H1 (cell line): ENCODE results near the gene ELOVL5. TPM values are rescaled to one million over a fixed set of nuclear protein-coding genes. Genes with fewer than 3 reads are reported as not detected.

Experiments used
- CTCF ChIA-PET: fragments of 300-600 bp; sonication (Branson Sonifier 250); formaldehyde crosslinking; loops from one replicate; lab custom pipeline; 2021; ENCODE audit not compliant: partially characterized antibody; lab: Charles Lee
- POLR2A ChIA-PET: fragments of 300-600 bp; sonication (Branson Sonifier 250); formaldehyde crosslinking; loops from one replicate; lab custom pipeline; 2021; ENCODE audit warnings: inconsistent platforms; ENCODE audit not compliant: partially characterized antibody; lab: Charles Lee
- DNase-seq, 2 experiments: peaks; one replicate each; pipeline versions ENCODE4 v3.0.0 to v3.0.0-alpha.2; 2010 to 2022; ENCODE audit warnings: low spot score in 2 of 2, low read depth in 1 of 2, mixed read lengths in 1 of 2
- FAIRE-seq: peaks from 2 replicates; lab custom pipeline; 2011; peaks lifted over from hg19 to GRCh38; lab: Jason Lieb, UNC
- H2AFZ ChIP-seq: 2 replicates; pipeline ENCODE4 v1.8.1; 2012; ENCODE audit warnings: low read length, inconsistent platforms
- H2AK5ac ChIP-seq: 2 replicates; pipeline ENCODE4 v1.6.1; 2013; ENCODE audit warnings: low read depth, low read length
- H2BK120ac ChIP-seq: replicated peaks from 2 replicates; pipeline ENCODE3; 2013; ENCODE audit warnings: low read depth, low read length, inconsistent platforms
- H2BK12ac ChIP-seq: 2 replicates; pipeline ENCODE4 v1.6.1; 2013; ENCODE audit warnings: low read depth, low read length
- H2BK15ac ChIP-seq: 2 replicates; pipeline ENCODE4 v1.6.1; 2013; ENCODE audit warnings: low read length
- H2BK20ac ChIP-seq: 2 replicates; pipeline ENCODE4 v1.6.1; 2013; ENCODE audit warnings: low read length
- H2BK5ac ChIP-seq: 2 replicates; pipeline ENCODE4 v1.6.1; 2013; ENCODE audit warnings: low read depth, low read length
- H3K14ac ChIP-seq: 2 replicates; pipeline ENCODE4 v1.6.1; 2013; ENCODE audit warnings: inconsistent platforms; ENCODE audit not compliant: insufficient read length
- H3K18ac ChIP-seq: 2 replicates; pipeline ENCODE4 v1.6.1; 2013; ENCODE audit warnings: low read length; ENCODE audit errors: extremely low read depth
- H3K23ac ChIP-seq: 2 replicates; pipeline ENCODE4 v1.6.1; 2013; ENCODE audit warnings: inconsistent platforms; ENCODE audit not compliant: insufficient read length
- H3K23me2 ChIP-seq: 2 replicates; pipeline ENCODE4 v1.6.1; 2013; ENCODE audit warnings: low read depth, low read length
- H3K27ac ChIP-seq: 2 replicates; pipeline ENCODE4 v1.6.1; 2011; ENCODE audit warnings: low read depth, low read length, inconsistent platforms
- H3K27me3 ChIP-seq, 4 experiments: replicated peaks in 1 of 4; 1 replicate in 1 of 4; 2 replicates in 3 of 4; pipeline versions ENCODE4 v1.6.1 to v1.8.1; 2011 to 2013; ENCODE audit warnings: low read length in 3 of 4, mild to moderate bottlenecking in 3 of 4, inconsistent platforms in 2 of 4, mixed read lengths in 2 of 4, moderate library complexity in 1 of 4; ENCODE audit not compliant: control insufficient read depth in 3 of 4, insufficient read depth in 3 of 4; ENCODE audit errors: extremely low read depth in 1 of 4
- H3K36me3 ChIP-seq, 4 experiments: 2 replicates each; pipeline versions ENCODE4 v1.6.1 to v1.8.1; 2011 to 2013; ENCODE audit warnings: mild to moderate bottlenecking in 4 of 4, low read length in 3 of 4, moderate library complexity in 2 of 4, control low read depth in 1 of 4, inconsistent platforms in 1 of 4; ENCODE audit not compliant: insufficient read depth in 4 of 4, control insufficient read depth in 2 of 4
- H3K4ac ChIP-seq: replicated peaks from 2 replicates; pipeline ENCODE3; 2013; ENCODE audit warnings: low read length, low read depth, mixed read lengths, inconsistent platforms; ENCODE audit not compliant: insufficient read length
- H3K4me1 ChIP-seq, 4 experiments: replicated peaks in 1 of 4; 1 replicate in 1 of 4; 2 replicates in 3 of 4; pipeline versions ENCODE4 v1.6.1 to v1.8.1; 2011 to 2013; ENCODE audit warnings: low read length in 3 of 4, inconsistent platforms in 2 of 4, mixed read lengths in 1 of 4; ENCODE audit not compliant: insufficient read depth in 4 of 4, control insufficient read depth in 3 of 4
- H3K4me2 ChIP-seq, 2 experiments: 2 replicates each; pipeline versions ENCODE4 v1.6.1 to v1.8.1; 2011 to 2013; ENCODE audit warnings: low read depth in 2 of 2, low read length in 2 of 2, control low read depth in 1 of 2, inconsistent platforms in 1 of 2, mild to moderate bottlenecking in 1 of 2; ENCODE audit not compliant: insufficient read depth in 1 of 2
- H3K4me3 ChIP-seq, 4 experiments: fragments of 200-600, 300-600 bp in 1 of 4; sonication (generic), shearing (Covaris generic), sonication (Bioruptor Twin) in 1 of 4; 2 replicates each; pipeline versions ENCODE4 v1.5.1 to v1.8.1; 2011 to 2016; ENCODE audit warnings: low read length in 4 of 4, low read depth in 3 of 4, control low read depth in 2 of 4, inconsistent platforms in 2 of 4, mild to moderate bottlenecking in 2 of 4, mixed read lengths in 1 of 4, moderate library complexity in 1 of 4; ENCODE audit not compliant: insufficient read depth in 2 of 4; ENCODE audit errors: extremely low read depth in 1 of 4
- H3K56ac ChIP-seq: replicated peaks from 2 replicates; pipeline ENCODE3; 2013; ENCODE audit warnings: low read depth, mild to moderate bottlenecking, mixed read lengths, low read length, inconsistent platforms; ENCODE audit not compliant: insufficient read length
- H3K79me1 ChIP-seq: 2 replicates; pipeline ENCODE4 v1.6.1; 2013; ENCODE audit warnings: low read depth, low read length, control low read depth
- H3K79me2 ChIP-seq, 2 experiments: 2 replicates each; pipeline versions ENCODE4 v1.6.1 to v1.8.1; 2012 to 2013; ENCODE audit warnings: low read length in 2 of 2, mild to moderate bottlenecking in 2 of 2, inconsistent platforms in 1 of 2; ENCODE audit not compliant: insufficient read depth in 2 of 2, control insufficient read depth in 1 of 2
- H3K9ac ChIP-seq, 4 experiments: replicated peaks in 1 of 4; 1 replicate in 1 of 4; 2 replicates in 3 of 4; pipeline versions ENCODE4 v1.6.1 to v1.8.1; 2011 to 2013; ENCODE audit warnings: low read depth in 3 of 4, low read length in 3 of 4, control low read depth in 2 of 4, mild to moderate bottlenecking in 2 of 4, moderate library complexity in 2 of 4, inconsistent platforms in 1 of 4; ENCODE audit errors: extremely low read depth in 1 of 4
- H3K9me3 ChIP-seq, 2 experiments: 2 replicates each; pipeline versions ENCODE4 v1.6.1 to v1.8.1; 2012 to 2013; ENCODE audit warnings: mild to moderate bottlenecking in 2 of 2, moderate library complexity in 2 of 2, control low read depth in 1 of 2, inconsistent platforms in 1 of 2, low read depth in 1 of 2, low read length in 1 of 2, mixed read lengths in 1 of 2; ENCODE audit not compliant: insufficient read depth in 2 of 2
- H4K20me1 ChIP-seq, 2 experiments: replicated peaks in 1 of 2; 2 replicates each; pipeline versions ENCODE3 to v1.8.1; 2011 to 2013; ENCODE audit warnings: inconsistent platforms in 2 of 2, low read length in 2 of 2, mild to moderate bottlenecking in 1 of 2; ENCODE audit not compliant: insufficient read depth in 2 of 2, control insufficient read depth in 1 of 2
- H4K5ac ChIP-seq: 2 replicates; pipeline ENCODE4 v1.6.1; 2013; ENCODE audit warnings: low read length, low read depth, mixed read lengths, inconsistent platforms; ENCODE audit not compliant: insufficient read length
- H4K8ac ChIP-seq: 2 replicates; pipeline ENCODE4 v1.8.0; 2013; ENCODE audit warnings: mild to moderate bottlenecking, moderate library complexity, low read length, inconsistent platforms; ENCODE audit not compliant: insufficient read depth; ENCODE audit errors: extremely low read depth
- H4K91ac ChIP-seq: replicated peaks from 2 replicates; pipeline ENCODE3; 2013; ENCODE audit warnings: low read length, mixed read lengths, inconsistent platforms; ENCODE audit not compliant: insufficient read length
- BACH1 ChIP-seq: IDR thresholded peaks from 2 replicates; pipeline ENCODE4 v1.6.1; 2012; ENCODE audit warnings: low read length, improper control_type of control experiment
- CHD2 ChIP-seq: IDR thresholded peaks from 2 replicates; pipeline ENCODE4 v1.6.1; 2012; ENCODE audit warnings: low read length, improper control_type of control experiment
- GTF2F1 ChIP-seq: IDR thresholded peaks from 2 replicates; pipeline ENCODE4 v1.6.1; 2012; ENCODE audit warnings: low read depth, low read length, improper control_type of control experiment, borderline replicate concordance
- JUND ChIP-seq: IDR thresholded peaks from 2 replicates; pipeline ENCODE4 v1.6.1; 2011; ENCODE audit warnings: mild to moderate bottlenecking, improper control_type of control experiment, low read length
- MAFK ChIP-seq: IDR thresholded peaks from 2 replicates; pipeline ENCODE4 v1.6.1; 2012; ENCODE audit warnings: low read depth, mild to moderate bottlenecking, improper control_type of control experiment, low read length
- NANOG ChIP-seq: IDR thresholded peaks from 2 replicates; pipeline ENCODE4 v1.6.1; 2011; ENCODE audit warnings: low read length, low read depth, mild to moderate bottlenecking, inconsistent platforms; ENCODE audit not compliant: insufficient read depth, poor library complexity, severe bottlenecking
- POLR2A ChIP-seq, 2 experiments: IDR thresholded peaks; 1 replicate in 1 of 2; 2 replicates in 1 of 2; pipeline ENCODE4 v1.6.1; 2011; ENCODE audit warnings: low read depth in 2 of 2, low read length in 2 of 2, mild to moderate bottlenecking in 2 of 2; ENCODE audit errors: control extremely low read depth in 1 of 2
- SIN3A ChIP-seq, 2 experiments: IDR thresholded peaks in 1 of 2; conservative IDR thresholded peaks in 1 of 2; 2 replicates each; pipeline ENCODE4 v1.6.1; 2011 to 2012; ENCODE audit warnings: low read length in 2 of 2, improper control_type of control experiment in 1 of 2, low read depth in 1 of 2, mild to moderate bottlenecking in 1 of 2
- SP1 ChIP-seq: IDR thresholded peaks from 2 replicates; pipeline ENCODE4 v1.6.1; 2011; ENCODE audit warnings: low read depth, low read length
- TAF7 ChIP-seq: optimal IDR thresholded peaks from 2 replicates; pipeline ENCODE3; 2011; ENCODE audit warnings: low read depth, mild to moderate bottlenecking, inconsistent platforms, low read length, moderate library complexity, borderline replicate concordance
- TCF12 ChIP-seq: IDR thresholded peaks from 2 replicates; pipeline ENCODE4 v1.6.1; 2011; ENCODE audit warnings: low read depth, mild to moderate bottlenecking, low read length
- WGBS, 2 experiments: shearing (Covaris generic) in 1 of 2; methylation state at CpG; one replicate each; pipeline versions ENCODE4 v1.1.6 to v1.1.7; 2013 to 2015; ENCODE audit warnings: low lambda C conversion rate in 2 of 2, mixed read lengths in 2 of 2, inconsistent platforms in 1 of 2, low coverage in 1 of 2, missing lambda C conversion rate in 1 of 2; ENCODE audit not compliant: insufficient replicate concordance in 2 of 2, insufficient coverage in 1 of 2, insufficient read length in 1 of 2; ENCODE audit errors: extremely low coverage in 1 of 2, missing lambda C conversion rate in 1 of 2; 5-methylcytosine and 5-hydroxymethylcytosine counted together
- polyA plus RNA-seq, 7 experiments: library from polyadenylated mRNA; depleted of rRNA in 3 of 7; stranded (reverse) in 5 of 7; unstranded in 2 of 7; fragments of >200 nt in 5 of 7; fragments of 200-250 nt in 2 of 7; gene quantifications; 1 replicate in 5 of 7; 2 replicates in 1 of 7; 4 replicates in 1 of 7; pipeline versions ENCODE4 v1.2.1 to v1.2.3, GENCODE V29; 2011 to 2013; ENCODE audit warnings: missing spikeins in 2 of 7, mixed read lengths in 2 of 7
- total RNA-seq: library from RNA; stranded (reverse); fragmentation: NEBNext Ultra II Directional; extraction: Animal tissue kit (Norgen Biotek cat#: 25700); gene quantifications from 2 replicates; pipeline ENCODE4 v1.2.1, GENCODE V29; 2021
- TF ChIP-seq, protein P1 (sequence below): IDR thresholded peaks from 2 replicates; pipeline ENCODE4 v1.6.1; 2012; ENCODE audit warnings: inconsistent platforms

ELOVL5 gene
- total and polyA plus RNA-seq, 2 of the 8 experiments (the other 6 are each of a cell fraction or from before 2014, with no cell fraction given): 113 to 156 TPM

DNA sequence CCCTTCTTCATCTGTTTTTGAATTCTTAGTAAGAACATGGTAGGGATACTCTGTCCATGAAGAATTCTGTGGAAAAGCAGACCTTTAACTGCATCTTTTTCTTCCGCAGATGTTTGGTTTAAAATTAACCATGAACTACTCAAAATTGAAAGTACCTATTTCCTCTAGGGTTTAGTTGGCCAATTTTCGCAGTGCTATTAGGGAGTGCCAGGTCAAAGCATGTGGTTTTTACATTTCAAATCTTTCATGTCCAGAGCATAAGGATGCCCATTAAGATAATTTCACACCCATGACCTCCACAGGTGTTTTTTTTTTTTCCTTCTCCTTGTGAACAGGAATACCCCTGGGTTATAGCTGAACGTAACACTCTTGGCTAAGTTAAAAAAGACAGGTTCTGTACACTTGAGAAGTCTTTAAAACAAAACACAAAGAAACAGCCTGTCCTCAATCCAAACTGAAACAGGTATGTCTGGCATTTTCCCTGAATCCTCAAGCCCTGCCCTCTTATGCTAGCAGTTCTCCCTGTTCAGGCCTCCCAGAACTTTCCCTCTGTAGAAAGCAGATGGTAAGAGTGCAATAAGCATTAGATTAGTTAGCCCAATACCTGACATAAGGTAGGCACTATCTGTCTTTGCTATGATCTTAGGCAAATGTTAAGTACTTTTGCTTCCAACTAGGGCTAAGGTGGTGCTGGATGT lies 67.1 kb downstream of the ELOVL5 start:
- Histone ChIP-seq H4K5ac (no peak overlapping the region), H2AK5ac (no peak overlapping the region), H3K36me3 (peaks cover 0 to 7% (median 4%) of the 10 kb centered on the region in 4 experiments; a peak in 1 of 8 replicates), H3K18ac (no peak overlapping the region), H3K4me1 (no peaks in the 10 kb centered on the region), H3K4me3 (no peak overlapping the region), H2BK20ac (no peak overlapping the region), H3K4me2 (no peak overlapping the region), H2AFZ (no peak overlapping the region), H2BK12ac (no peak overlapping the region), H3K9ac (no peak overlapping the region), H3K27me3 (no peaks in the 10 kb centered on the region), H3K14ac (no peak overlapping the region), H2BK15ac (no peak overlapping the region), H3K56ac (no peak overlapping the region), H3K27ac (no peak overlapping the region), H3K23me2 (no peaks in the 10 kb centered on the region), H3K79me2 (peaks cover 0 to 11% of the 10 kb centered on the region in 2 experiments; a peak in 1 of 4 replicates), H4K91ac (no peak overlapping the region), H3K79me1 (peaks cover 2% of the 10 kb centered on the region), H3K9me3 (no peaks in the 10 kb centered on the region), H2BK120ac (no peak overlapping the region), H4K8ac (no peak overlapping the region), H2BK5ac (no peak overlapping the region), H3K23ac (no peak overlapping the region), H4K20me1 (peaks cover 3 to 9% of the 10 kb centered on the region in 2 experiments), H3K4ac (no peak overlapping the region)
- FAIRE-seq (no peak), DNase-seq (no peak)
- CTCF ChIA-PET: interaction anchor here (1.0 to 2.8 kb wide), 2 partner anchors 13 to 177 kb away, joined by 3 to 12 read pairs; no protein-coding TSS in a partner anchor
- WGBS, 2 experiments: 95% methylated on average over 3 of the region's 3 CpGs; no CpG with 5 or more reads in 1 of the 2 experiments
- POLR2A ChIA-PET: interaction anchor here (0.5 kb wide), 1 partner anchor 419 kb away, joined by 3 read pairs; no protein-coding TSS in a partner anchor
- TF ChIP-seq SP1: no peak
- TF ChIP-seq TCF12: no peak
- TF ChIP-seq SIN3A (conservative IDR thresholded peaks at IDR 0.05 in 1 of 2, IDR thresholded peaks at IDR 0.05 in 1 of 2; ENCODE audit: low read depth in 1 of 2, low read length in 2 of 2): no peak
- TF ChIP-seq MAFK: no peak
- TF ChIP-seq GTF2F1: no peak
- TF ChIP-seq, protein P1, sequence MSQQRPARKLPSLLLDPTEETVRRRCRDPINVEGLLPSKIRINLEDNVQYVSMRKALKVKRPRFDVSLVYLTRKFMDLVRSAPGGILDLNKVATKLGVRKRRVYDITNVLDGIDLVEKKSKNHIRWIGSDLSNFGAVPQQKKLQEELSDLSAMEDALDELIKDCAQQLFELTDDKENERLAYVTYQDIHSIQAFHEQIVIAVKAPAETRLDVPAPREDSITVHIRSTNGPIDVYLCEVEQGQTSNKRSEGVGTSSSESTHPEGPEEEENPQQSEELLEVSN: no peak
- no peak for TF ChIP-seq TAF7
- TF ChIP-seq BACH1: no peak
- TF ChIP-seq POLR2A (IDR thresholded peaks at IDR 0.05; ENCODE audit: control extremely low read depth in 1 of 2, low read depth in 2 of 2, low read length in 2 of 2): no peak
- no peak for TF ChIP-seq NANOG
- no peak for TF ChIP-seq JUND
- no peak for TF ChIP-seq CHD2
